OCI-LY1 (cell line): ENCODE results near the gene ARMH3.

Experiments
- H2AFZ ChIP-seq: fragments of 200-600 bp; sonication (generic), shearing (Covaris generic); 2 replicates; pipeline ENCODE4 v1.6.0; 2014; ENCODE audit warnings: antibody characterized with exemption, mild to moderate bottlenecking, low read length
- H3F3A ChIP-seq: fragments of 200-600 bp; sonication (generic), shearing (Covaris generic); 2 replicates; pipeline ENCODE4 v1.6.0; 2014; ENCODE audit warnings: mild to moderate bottlenecking, antibody characterized with exemption, low read length, moderate library complexity; ENCODE audit not compliant: insufficient read depth
- H3K27ac ChIP-seq: fragments of 200-600 bp; sonication (generic); 2 replicates; pipeline ENCODE4 v1.5.1; 2014; ENCODE audit warnings: low read length, mixed run types, mild to moderate bottlenecking, low read depth; ENCODE audit not compliant: poor library complexity, severe bottlenecking
- H3K27me3 ChIP-seq: fragments of 200-600 bp; sonication (generic); 2 replicates; pipeline ENCODE4 v1.6.0; 2014; ENCODE audit warnings: antibody characterized with exemption, mild to moderate bottlenecking, low read length, moderate library complexity; ENCODE audit not compliant: insufficient read depth
- H3K36me3 ChIP-seq: fragments of 200-600 bp; sonication (generic); 2 replicates; pipeline ENCODE4 v1.6.1; 2014; ENCODE audit warnings: mild to moderate bottlenecking, antibody characterized with exemption, low read length, moderate library complexity, mixed read lengths; ENCODE audit not compliant: insufficient read depth
- H3K4me1 ChIP-seq: fragments of 200-600 bp; sonication (generic); 2 replicates; pipeline ENCODE4 v1.5.1; 2014; ENCODE audit warnings: mild to moderate bottlenecking, low read length, moderate library complexity; ENCODE audit not compliant: insufficient read depth, severe bottlenecking
- H3K4me2 ChIP-seq: fragments of 200-600 bp; sonication (generic), shearing (Covaris generic); 2 replicates; pipeline ENCODE4 v1.6.1; 2014; ENCODE audit warnings: low read length
- H3K4me3 ChIP-seq: fragments of 200-600 bp; sonication (generic); 2 replicates; pipeline ENCODE4 v1.5.1; 2014; ENCODE audit warnings: low read length, low read depth, mild to moderate bottlenecking, mixed read lengths; ENCODE audit not compliant: poor library complexity, severe bottlenecking
- H3K79me2 ChIP-seq: fragments of 200-600 bp; shearing (Covaris generic); 2 replicates; pipeline ENCODE4 v1.6.1; 2016; ENCODE audit warnings: mixed run types, low read length, mixed read lengths; ENCODE audit not compliant: insufficient read depth
- H3K9ac ChIP-seq: fragments of 200-600 bp; sonication (generic), shearing (Covaris generic); 2 replicates; pipeline ENCODE4 v1.6.1; 2014; ENCODE audit warnings: mild to moderate bottlenecking, low read length, mixed read lengths
- H3K9me2 ChIP-seq: fragments of 200-600 bp; sonication (generic), shearing (Covaris generic); 2 replicates; pipeline ENCODE4 v1.6.1; 2014; ENCODE audit warnings: low read depth, mild to moderate bottlenecking, low read length, mixed read lengths
- H3K9me3 ChIP-seq: fragments of 200-600 bp; shearing (Covaris generic); 2 replicates; pipeline ENCODE4 v1.6.1; 2014; ENCODE audit warnings: low read length, mixed read lengths
- H4K20me1 ChIP-seq: fragments of 200-600 bp; sonication (generic), shearing (Covaris generic); 2 replicates; pipeline ENCODE4 v1.6.0; 2016; ENCODE audit warnings: mild to moderate bottlenecking, low read length; ENCODE audit not compliant: insufficient read depth
- EZH2 ChIP-seq: fragments of 200-600 bp; sonication (generic), shearing (Covaris generic); IDR thresholded peaks from 2 replicates; pipeline ENCODE4 v1.8.0; 2017; ENCODE audit warnings: borderline replicate concordance, mixed run types, mild to moderate bottlenecking, antibody characterized with exemption, low read length, moderate library complexity, mixed read lengths
- TF ChIP-seq, protein P1 (sequence below): fragments of 200-600 bp; sonication (generic), shearing (Covaris generic); IDR thresholded peaks from 2 replicates; pipeline ENCODE4 v1.5.1; 2017; ENCODE audit warnings: mild to moderate bottlenecking, antibody characterized with exemption, low read length, moderate library complexity, mixed read lengths

ARMH3 gene

DNA sequence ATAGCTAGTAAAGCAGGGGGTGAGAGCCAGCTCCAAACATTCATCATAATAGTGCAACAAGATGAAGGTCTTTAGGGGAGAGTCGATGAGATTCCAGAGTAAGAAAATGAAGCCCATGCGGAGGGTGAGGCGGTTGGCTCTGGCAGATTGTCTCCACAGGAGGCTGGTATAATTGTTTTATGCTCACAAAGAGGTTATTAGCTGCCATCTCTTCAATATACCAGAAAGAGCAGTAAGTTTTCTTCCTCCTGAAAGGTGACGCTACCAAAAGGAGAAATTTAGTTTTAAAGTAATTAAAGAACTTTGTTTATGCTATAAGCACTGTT, 153.2 kb downstream of the ARMH3 start:
- no peak overlapping the region for H2AFZ ChIP-seq
- no peaks in the 10 kb centered on the region for H3K79me2 ChIP-seq
- H3K4me2 ChIP-seq = no peak overlapping the region
- H3K36me3 ChIP-seq = no peaks in the 10 kb centered on the region
- H3K4me3 ChIP-seq = no peak overlapping the region
- H3K9me2 ChIP-seq = no peaks in the 10 kb centered on the region
- no peaks in the 10 kb centered on the region for H3K27me3 ChIP-seq
- H3K9me3 ChIP-seq = no peaks in the 10 kb centered on the region
- H3K9ac ChIP-seq = no peak overlapping the region
- H3K27ac ChIP-seq = peak overlapping the region; percentile 62
- no peaks in the 10 kb centered on the region for H3F3A ChIP-seq
- peaks cover 54% of the 10 kb centered on the region for H3K4me1 ChIP-seq
- no peaks in the 10 kb centered on the region for H4K20me1 ChIP-seq
- TF ChIP-seq, protein P1, sequence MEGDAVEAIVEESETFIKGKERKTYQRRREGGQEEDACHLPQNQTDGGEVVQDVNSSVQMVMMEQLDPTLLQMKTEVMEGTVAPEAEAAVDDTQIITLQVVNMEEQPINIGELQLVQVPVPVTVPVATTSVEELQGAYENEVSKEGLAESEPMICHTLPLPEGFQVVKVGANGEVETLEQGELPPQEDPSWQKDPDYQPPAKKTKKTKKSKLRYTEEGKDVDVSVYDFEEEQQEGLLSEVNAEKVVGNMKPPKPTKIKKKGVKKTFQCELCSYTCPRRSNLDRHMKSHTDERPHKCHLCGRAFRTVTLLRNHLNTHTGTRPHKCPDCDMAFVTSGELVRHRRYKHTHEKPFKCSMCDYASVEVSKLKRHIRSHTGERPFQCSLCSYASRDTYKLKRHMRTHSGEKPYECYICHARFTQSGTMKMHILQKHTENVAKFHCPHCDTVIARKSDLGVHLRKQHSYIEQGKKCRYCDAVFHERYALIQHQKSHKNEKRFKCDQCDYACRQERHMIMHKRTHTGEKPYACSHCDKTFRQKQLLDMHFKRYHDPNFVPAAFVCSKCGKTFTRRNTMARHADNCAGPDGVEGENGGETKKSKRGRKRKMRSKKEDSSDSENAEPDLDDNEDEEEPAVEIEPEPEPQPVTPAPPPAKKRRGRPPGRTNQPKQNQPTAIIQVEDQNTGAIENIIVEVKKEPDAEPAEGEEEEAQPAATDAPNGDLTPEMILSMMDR = no peak
- TF ChIP-seq EZH2 = no peak

DNA sequence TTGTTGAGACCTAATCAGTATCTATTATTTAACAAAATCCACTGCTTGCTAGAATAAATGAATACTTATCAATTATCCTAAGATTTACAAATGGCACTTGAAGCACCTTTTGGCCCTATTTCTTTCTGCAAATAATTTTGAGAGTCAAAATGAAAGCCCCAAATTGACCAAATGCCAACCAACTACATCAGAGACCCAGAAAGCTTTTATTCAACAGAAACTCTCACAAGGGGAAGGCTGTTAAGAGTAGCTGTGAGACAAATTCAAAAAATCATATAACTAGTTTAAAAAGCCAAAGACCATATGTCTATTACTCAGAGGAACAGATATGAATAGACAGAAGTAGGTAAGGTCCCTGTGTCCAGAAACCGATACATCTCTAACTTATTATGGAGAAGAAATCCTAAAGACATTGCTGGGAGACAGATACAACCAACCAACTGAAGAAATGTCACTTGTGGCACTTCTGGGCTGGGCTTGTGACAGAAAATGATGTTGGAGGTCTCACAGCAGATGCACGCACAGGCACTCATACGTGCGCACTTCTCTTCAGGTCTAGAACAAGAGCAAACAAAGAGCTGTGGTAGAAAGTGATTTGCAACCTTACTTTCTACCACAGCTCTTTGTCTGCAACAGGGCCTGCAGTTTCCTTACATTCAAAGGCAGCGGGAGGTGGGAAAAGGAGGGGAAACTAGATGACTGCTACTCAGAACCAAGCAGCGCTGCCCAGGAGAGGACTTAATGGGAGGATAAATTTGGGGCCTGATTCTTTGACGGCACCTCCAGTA, 153.7 kb downstream of the ARMH3 start:
- H3K27ac ChIP-seq = peak overlapping the region; percentile 23
- TF ChIP-seq, protein P1 = no peak
- no peak for TF ChIP-seq EZH2
- no peak overlapping the region for H3K4me3 ChIP-seq
- H3F3A ChIP-seq = no peaks in the 10 kb centered on the region
- no peak overlapping the region for H3K9ac ChIP-seq
- no peaks in the 10 kb centered on the region for H4K20me1 ChIP-seq
- H3K79me2 ChIP-seq = no peaks in the 10 kb centered on the region
- H3K4me1 ChIP-seq = peaks cover 52% of the 10 kb centered on the region
- no peaks in the 10 kb centered on the region for H3K9me3 ChIP-seq
- peak overlapping the region; percentile 3; the same call in 1 of the 2 replicates for H3K4me2 ChIP-seq
- H2AFZ ChIP-seq = no peak overlapping the region
- H3K9me2 ChIP-seq = no peaks in the 10 kb centered on the region
- H3K27me3 ChIP-seq = no peaks in the 10 kb centered on the region
- H3K36me3 ChIP-seq = no peaks in the 10 kb centered on the region

DNA sequence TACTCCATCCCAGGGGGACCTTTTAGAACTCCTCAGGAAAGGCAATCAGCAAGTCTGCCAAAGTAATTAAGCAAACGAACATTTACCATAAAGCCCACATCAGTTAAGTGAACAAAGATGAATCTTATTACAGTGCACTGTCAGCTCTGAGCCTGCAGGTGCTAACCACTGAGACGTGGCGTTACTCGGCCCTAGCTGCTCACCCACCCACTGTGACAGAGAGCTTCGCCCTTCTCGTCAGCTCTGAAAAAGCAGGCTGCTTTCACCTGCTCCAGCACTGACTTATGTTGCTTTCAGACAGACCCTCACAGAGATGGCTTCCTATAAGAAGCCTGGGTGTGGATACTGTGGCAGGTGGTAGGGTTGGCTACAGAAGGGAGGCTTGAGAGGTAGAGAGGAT, 154.6 kb downstream of the ARMH3 start:
- H3F3A ChIP-seq = no peaks in the 10 kb centered on the region
- H3K27ac ChIP-seq = peak overlapping the region; percentile 23
- H3K79me2 ChIP-seq = no peaks in the 10 kb centered on the region
- H3K27me3 ChIP-seq = no peaks in the 10 kb centered on the region
- H3K4me1 ChIP-seq = peaks cover 44% of the 10 kb centered on the region
- H3K4me3 ChIP-seq = no peak overlapping the region
- no peaks in the 10 kb centered on the region for H3K36me3 ChIP-seq
- TF ChIP-seq EZH2 = no peak
- TF ChIP-seq, protein P1 = no peak
- H3K9ac ChIP-seq = no peak overlapping the region
- H2AFZ ChIP-seq = no peak overlapping the region
- no peaks in the 10 kb centered on the region for H3K9me3 ChIP-seq
- H4K20me1 ChIP-seq = no peaks in the 10 kb centered on the region
- peak overlapping the region; percentile 3; the same call in 1 of the 2 replicates for H3K4me2 ChIP-seq
- H3K9me2 ChIP-seq = no peaks in the 10 kb centered on the region
